Right kidney (tissue), 9 donors: ENCODE results near the gene CGA.
"Not testable (repeated sequence)": the region's sequence is repeated elsewhere in the genome, so short reads cannot be mapped to it uniquely, and the experiment has no call there.

Source experiments
- DNase-seq: peaks from one replicate; pipeline ENCODE4 v3.0.0-alpha.2; 2016
- long read RNA-seq, 8 donors: transcript quantifications; one replicate each; lab custom pipeline, GENCODE V29; 2026

The CGA gene
- long read RNA-seq, donor 1, partial matches to known transcripts, result 0 of 1 reads
- long read RNA-seq, donor 1, other reads (novel, unspliced or antisense), result 0 of 1 reads
- long read RNA-seq, donor 2, result 0 reads
- long read RNA-seq, donor 3, result 0 reads
- long read RNA-seq, donor 4, result 0 reads
- long read RNA-seq, donor 5, result 0 reads
- long read RNA-seq, donor 6, result 0 reads
- long read RNA-seq, donor 7, result 0 reads
- long read RNA-seq, donor 8, result 0 reads

DNA sequence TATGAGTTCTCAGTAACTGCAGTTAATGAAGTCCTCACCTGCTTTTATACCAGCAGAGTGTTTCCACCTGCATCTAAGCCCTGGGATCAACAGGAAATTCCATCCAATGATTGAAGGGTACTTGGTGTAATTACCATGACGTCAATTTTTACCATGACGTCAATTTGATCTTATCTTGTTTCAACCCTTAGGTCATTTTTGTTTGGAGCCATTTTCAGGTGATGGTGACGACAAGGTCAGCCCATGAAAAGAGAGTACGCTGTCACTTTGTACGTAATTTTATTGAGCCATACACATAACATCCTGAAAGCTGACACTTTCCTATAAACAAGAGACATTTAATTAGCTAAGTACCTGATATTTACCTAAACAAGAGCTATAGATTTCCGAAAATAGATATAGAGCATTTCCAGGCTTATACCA, at the start of gene CGA:
TSS of gene CGA (minus strand) at position 20 of the 423 bp plus-strand sequence. CDS start 6,906 bp downstream, outside the sequence.
- no peak for DNase-seq

DNA sequence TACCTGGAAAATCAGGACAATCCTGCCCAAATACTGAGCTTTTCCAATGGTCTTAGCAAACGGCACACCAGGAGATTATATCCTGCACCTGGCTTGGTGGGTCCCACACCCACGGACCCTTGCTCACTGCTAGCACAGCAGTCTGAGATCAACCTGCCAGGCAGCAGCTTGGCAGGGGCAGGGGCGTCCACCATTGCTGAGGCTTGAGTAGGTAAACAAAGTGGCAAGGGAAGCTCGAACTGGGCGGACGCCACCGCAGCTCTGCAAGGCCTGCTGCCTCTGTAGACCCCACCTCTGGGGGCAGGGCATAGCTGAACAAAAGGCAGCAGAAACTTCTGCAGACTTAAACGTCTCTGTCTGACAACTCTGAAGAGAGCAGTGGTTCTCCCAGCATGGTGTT, 45.0 kb upstream of the CGA start:
- DNase-seq, result not testable (repeated sequence)

DNA sequence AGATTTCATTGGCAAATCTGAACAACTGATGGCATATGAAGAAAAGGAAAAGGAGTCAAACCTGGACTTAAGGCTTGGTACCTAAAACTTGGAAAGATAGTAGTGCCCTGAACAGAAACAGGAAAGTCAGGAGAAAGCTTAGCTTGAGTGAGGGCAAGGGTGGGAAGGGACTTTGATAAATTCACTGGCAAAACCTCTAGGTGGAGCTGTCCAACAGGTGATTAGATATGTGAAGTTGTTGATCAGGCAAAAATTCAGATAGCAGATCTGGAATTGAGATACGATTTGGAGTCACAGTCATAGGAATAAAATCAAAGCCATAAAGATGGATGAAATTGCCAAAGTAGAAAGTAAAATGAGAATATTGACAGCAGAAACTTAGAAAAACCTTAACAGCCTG, 44.3 kb upstream of the CGA start:
- DNase-seq, result no peak

DNA sequence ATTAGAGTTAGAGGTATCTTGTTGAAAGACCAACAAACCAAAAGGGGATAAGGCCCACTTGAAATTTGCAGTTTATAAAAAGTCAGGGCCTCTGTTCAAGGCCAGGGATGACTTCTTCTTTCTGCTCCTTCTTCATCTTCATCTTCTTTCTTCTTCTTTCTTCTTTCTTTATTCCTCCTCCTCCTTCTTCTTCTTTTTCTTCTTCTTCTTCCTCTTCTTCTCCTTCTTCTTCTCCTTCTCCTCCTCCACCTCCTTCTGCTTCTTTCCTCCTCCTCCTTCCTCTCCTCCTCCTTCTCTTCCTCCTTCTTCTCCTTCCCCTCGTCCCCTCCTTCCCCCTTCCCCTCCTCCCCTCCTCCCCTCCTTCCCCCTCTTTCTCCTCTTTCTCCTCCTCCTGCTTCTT, 42.1 kb upstream of the CGA start:
- no peak for DNase-seq

DNA sequence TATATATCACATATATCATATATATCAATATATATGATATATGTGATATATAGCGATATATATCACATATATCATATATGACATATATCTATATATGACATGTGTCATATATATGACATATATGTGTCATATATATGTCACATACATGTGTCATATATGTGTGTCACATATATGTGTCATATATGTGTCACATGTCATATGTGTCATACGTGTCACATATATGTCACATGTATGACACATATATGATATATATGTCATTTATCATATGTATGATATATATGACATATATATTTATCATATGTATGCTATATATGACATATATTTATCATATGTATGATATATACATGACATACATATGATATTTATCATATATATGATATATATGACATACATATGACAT, 32.8 kb upstream of the CGA start:
- no peak for DNase-seq

DNA sequence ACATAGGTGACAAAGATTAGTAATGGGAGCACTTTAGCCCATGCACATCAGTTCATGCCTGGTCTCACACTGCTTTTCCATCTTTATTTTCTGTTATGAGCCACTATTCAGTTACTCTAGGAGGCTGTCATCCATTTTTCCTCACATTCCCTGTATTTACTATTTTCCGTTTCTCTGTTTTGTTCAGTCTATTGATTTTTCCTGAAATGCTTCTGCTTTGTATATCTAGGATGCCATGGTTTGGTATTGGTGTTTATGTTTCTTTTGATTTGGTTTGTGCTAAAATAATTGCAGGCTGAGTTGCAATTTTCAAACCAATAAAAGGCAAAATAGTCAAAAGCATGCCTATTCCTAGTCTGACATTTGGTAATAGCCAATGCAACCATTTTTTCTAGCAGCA, 31.6 kb upstream of the CGA start:
- no peak for DNase-seq

DNA sequence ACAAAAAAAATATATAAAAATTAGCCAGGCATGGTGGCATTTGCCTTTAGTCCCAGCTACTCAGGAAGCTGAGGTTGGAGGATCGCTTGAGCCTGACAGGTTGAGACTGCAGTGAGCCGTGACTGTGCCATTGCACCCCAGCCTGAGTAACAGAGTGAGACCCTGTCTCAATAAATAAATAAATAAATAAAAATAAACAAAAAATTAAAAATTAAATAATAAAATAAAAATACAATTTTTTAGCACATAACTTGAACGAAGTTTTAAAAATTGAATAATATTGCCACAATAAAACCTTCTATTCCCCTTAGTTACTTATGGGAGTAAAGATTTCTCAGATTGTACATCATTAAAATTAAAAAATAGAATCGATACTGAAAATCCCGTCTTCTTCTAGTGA, 29.2 kb upstream of the CGA start:
- DNase-seq, result no peak

DNA sequence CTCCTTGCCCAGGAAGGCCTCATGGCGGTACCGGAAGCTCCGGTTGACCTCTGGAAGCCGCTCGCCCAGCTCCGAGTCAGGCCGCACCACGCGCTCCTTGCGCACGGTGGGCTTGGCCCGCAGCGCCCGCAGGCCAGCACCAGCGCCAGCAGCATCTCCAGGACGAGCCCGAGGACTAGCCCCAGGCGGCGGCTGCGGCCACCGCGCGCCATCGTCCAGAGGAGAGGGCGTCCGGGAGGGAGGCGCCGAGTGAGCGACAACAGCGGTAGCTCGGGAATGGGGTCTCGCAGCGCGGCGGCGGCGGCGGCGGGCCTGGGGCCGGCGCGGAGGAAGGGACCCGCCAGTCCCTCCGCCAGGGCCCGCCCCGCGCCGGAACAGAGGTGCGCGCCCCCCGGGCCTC, 27.6 kb upstream of the CGA start:
- no peak for DNase-seq

DNA sequence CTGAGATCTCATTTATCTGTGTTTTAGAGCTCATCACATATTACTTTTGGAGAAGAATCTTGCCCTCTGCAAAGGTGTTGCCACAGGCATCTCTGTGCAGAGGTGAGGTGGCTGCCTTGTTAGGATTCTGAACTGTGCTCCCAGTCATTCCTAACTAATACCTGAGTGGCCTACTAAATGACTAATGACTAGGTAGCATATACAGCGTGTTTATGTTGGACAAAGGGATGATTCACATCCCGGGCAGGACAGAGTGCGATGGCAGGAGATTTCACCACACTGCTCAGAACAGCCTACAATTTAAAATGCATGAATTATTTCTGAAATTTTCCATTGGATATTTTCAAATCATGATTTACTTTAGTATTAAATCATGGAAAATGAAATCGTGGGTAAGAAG, 23.1 kb upstream of the CGA start:
- DNase-seq, result no peak

DNA sequence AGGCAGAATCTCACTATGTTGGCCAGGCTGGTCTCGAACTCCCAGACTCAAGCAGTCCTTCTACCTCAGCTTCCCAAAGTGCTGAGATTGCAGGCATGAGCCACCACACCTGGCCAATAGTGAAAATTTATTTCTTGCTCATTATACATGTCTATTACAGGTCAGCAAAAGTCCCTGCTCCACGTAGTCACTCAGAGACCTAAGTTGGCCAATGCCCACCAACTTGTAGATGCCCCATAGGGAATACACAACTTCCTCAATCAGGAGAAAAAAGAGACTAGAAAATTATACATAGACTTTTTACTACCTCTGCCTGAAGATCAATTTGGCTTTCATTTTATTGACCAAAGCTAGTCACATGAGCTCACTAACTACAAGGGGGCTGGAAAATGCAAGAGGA, 22.0 kb upstream of the CGA start:
- no peak for DNase-seq

DNA sequence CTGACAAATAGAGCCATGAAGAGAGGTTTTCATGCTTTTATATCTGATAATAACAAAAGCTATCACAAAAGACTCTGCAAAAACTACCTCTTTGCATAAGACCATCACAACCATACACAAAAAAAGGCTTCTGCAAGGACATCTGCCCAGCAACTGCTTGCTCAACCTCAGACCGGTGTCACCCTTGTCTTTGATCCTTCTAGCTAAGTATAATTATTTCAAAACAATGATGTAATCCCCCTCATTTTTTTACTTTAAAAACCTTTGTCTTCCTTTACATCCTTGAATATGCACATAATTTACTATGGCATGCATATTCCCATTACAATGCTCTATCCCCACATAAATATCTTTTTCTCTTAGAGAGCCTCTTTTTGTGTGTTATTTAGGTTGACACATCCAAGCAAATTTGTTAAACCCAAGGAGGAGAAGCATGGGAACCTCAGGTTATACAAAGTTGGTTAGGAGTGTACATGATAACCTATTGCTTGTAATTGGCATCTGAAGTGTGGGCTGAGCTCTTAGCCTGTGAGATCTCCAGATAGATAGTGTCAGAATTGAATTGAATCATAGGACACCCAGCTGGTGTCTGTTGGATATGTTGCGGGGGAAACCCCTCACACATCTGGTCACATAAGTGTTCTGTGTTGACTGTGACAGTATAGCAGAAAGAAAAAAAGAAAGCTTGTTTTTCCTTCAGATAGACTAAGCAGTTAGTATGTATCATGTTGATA, 20.7 kb upstream of the CGA start:
- no peak for DNase-seq

DNA sequence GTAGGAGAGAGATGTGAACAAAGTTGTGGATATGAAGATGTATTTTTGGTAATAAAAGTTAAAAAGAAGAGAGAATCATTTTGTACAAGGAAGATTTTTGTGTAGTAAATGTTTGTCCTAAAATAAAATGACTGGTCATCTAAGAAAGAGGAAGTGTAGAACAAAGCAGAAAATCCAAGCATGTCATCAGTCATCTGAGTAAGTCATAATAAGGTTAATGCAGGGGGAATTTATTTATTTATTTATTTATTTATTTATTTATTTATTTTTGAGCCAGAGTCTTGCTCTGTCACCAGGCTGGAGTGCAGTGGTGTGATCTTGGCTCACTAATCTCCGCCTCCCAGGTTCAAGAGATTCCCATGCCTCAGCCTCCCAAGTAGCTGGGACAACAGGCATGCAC, 15.7 kb upstream of the CGA start:
- no peak for DNase-seq

DNA sequence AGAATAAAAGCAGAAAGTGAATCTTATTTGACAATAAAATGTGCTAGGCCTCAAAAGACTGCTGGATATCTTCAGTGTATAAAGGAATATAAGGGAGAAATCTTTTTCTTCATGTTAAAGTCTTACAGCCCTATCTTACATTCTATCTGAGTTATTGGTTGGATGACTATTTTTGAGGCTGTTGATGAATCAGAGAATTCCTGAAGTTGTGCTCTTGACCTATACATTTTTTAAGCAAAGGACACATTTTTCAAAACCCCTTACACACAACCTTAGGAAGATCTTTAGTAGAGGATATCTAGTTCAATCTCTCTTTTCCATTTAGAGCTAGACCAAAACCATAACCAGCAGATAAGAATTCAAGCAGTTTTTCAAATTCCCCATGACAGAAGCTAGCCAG, 10.9 kb upstream of the CGA start:
- DNase-seq, result no peak

DNA sequence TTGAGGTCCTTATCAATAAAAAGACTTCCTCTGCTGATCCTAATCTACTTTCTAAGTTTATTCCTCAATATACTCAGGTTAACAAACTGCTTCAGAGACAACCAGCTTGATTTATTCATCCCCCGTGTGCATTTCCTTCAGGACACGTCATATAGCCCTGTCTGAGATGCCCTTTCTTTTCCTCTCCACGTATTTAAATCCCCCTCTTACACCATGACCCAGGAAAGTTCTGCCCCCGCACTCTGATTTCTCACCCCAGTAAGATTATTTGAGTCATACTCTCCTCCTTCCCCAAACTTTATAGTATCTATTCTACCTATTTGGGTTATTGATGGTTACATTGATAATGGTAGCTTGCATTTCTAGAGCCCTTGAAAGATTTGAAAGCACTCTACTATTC, 9.8 kb upstream of the CGA start:
- DNase-seq, result no peak

DNA sequence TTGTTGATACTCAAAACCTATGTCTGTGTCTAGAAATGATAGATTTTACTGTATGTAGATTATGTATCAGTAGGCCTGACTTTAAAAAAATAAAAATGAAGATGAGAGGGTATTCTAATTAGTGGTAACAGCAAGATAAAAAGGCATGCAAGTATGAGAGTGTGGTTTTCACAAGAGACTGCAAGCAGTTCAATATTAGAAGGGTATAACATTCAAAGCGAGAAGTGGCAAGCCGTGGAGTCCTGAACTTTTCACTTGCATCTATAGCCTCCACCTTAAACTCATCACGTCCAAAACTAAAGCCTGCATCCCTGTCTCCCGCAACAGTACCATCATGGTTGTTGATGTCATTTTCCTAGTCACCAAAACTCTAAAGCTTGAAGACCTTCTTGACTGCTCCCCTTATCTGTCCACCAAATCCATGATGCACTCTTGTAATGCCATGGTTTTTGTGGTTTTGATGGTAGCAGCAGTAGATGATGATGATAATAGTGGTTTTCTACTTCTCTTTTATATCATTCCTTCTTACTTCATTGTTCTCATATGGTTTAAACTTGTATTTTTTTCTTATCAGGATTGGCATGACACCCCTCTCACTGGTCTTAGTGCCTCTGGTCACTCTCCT, 9.2 kb upstream of the CGA start:
- no peak for DNase-seq

DNA sequence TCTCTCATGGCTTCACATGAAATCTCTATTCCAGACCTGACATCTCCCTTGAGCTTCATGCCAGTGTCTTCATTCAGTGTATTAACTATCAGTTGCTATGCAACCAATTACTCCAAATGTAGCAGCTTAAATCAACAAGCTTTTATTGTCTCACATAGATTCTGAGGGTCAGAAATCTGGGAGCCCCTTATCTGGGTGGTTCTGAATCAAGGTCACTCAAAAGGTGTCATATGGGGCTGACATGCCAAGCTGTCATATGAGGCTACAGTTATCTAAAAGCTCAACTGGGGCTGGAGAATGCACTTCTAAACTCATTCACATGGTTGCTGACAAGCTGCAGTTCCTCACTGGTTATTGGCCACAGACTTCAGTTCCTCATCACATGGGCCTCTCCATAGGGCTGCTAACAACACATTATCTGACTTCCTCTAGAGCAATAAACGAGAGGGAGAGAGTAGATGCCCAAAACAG, 7.3 kb upstream of the CGA start:
- no peak for DNase-seq

DNA sequence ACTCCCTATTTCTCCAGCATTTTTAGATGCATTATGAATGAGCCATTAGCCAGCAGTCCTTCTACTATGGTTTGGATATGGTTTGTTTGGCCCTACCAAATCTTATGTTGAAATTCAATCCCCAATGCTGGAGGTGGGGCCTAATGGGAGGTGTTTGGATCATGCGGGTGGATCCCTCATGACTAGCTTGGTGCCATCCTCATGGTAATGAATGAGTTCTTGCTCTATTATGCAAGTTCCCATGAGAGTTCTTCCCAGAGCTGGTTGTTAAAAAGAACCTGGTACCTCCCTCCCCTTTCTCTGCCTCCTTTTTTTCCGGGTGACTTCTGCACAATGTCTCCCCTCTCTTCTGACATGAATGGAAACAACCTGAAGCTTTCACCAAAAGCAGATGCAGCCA, 6.2 kb upstream of the CGA start:
- no peak for DNase-seq

DNA sequence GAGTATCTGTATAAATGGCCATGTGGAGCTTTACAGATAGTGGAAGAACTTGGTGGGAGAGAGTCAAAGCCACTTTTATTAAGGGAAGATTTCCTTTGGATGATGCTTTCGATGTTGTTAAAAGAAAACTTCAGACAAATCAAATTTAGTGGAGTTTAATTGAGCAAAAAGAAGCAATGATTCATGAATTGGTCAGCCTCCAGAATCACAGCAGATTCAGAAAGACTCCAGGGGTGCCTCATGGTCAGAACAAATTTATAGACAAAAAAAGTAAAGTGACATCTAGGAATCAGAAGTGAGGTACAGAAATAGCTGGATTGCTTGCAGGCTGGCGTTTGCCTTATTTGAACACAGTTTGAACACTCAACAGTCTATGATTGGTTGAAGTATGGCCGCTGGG, 5.3 kb upstream of the CGA start:
- DNase-seq, result no peak

DNA sequence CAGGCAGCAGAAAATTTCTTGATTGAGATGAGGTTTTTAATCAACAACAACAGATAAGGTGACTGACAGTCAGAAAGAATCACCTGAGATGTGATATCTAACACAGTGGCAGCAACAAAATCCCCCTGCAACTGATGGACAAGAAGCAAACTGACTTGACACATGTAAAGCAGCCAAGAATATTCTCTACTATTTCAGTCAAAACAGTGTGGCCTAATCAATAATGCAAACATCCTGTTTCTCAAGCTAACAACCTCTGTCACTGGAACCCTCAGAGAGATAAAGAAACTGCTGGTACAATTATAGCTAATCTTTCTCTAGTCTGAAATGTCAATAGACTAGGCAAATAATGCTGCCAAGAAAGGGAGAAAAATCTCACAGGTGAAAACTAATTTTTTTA, 4.6 kb upstream of the CGA start:
- DNase-seq, result no peak

DNA sequence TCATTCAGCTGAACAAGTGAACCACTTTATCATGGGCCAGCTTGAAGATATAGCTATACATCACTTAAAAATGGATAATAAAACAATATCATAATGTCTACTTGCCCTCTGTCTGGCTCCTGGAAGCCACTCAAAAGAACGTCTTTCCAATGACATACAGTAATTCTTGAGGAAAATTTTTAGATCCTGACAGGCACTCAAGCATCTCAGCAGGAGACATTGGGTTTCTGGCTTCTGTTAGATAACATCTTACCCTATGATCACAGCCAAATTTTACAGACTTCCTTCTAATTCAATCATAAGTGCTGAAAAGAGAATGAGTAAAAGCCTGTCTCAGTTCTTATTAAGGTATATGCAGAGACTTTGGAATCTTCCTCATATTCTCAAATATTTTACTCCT, 330 bp downstream of the CGA start:
- DNase-seq, result no peak

DNA sequence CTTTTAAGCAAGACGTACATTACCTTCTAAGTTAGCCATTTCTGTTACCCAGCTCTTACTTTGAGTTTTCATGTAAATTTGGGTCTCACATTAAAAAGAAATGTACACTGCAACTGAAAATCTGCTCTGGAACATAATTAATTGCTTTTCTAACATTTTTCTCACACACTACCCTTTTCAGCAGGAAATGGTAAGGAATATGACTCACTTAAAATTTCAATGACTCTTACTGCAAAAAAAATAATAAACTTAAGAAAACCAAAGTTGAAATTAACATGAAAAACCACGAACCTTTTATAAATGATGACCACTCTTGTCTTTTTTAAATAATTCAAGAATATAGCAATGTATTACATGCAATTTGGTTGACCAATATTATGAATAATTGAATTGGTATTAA, 1.3 kb downstream of the CGA start:
- no peak for DNase-seq

DNA sequence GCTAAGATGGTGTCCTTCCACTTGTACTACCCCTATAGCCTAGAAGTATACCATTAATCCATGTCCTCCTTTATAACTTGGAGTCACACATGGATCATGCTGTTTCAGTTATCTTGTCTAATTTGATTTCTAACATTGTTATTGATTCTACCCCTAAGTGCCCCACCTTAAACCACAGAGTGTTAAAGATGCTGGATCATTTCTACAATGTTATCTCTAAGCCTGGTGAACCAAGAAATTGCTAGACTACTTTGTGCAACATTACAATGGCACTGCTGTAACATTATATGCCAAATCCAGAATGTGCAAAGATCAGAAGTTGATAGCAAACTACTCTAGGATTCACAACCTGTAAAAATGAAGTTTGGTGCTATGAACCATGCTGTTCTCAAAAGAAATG, 1.7 kb downstream of the CGA start:
- DNase-seq, result no peak

DNA sequence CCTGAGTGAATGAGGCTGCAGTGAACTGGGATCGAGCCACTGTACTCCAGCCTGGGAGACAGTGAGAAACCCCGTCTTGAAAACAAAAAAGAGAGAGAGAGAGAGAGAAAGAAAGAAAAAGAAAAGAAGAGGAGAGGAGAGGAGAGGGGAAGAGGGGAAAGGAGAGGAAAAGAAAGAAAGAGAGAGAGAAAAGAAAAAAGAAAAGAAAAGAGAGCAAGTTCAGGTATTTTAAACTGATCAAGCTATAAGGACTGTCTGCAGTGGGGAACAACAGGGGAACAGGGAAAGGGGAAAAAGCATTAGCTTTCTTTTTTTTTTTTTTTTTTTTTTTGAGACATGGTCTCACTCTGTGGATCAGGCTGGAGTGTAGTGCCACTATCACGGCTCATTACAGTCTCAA, 2.5 kb downstream of the CGA start:
- DNase-seq, result no peak

DNA sequence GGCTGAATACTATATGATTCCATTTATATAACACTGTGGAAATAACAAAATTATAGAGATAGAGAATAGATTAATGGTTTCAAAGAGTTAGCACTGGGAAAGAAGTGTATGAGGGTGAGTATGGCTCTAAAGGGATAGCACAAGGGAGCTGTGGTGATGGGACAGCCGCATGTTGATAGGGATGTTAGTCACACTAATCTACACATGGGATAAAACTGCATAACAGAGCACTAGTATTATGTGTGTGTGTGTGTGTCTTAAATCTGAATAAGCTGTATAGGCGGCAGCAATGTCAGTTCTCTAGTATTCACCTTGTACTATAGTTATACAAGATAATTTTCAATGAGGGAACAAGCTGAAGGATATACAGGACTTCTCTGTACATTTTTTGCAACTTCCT, 5.8 kb downstream of the CGA start:
- no peak for DNase-seq
